BE2C (cell line): ENCODE results near the gene CCM2.

ENCODE experiments used
- DNase-seq: peaks from one replicate; pipeline ENCODE4 v3.0.0-alpha.2; 2020
- H3K27me3 ChIP-seq: fragments of 250-450 bp; sonication (Bioruptor Pico); 2 replicates; pipeline ENCODE4 v1.5.1; 2020; ENCODE audit warnings: mild to moderate bottlenecking
- H3K36me3 ChIP-seq: fragments of 250-450 bp; sonication (Bioruptor Pico); 2 replicates; pipeline ENCODE4 v1.5.1; 2020; ENCODE audit warnings: mild to moderate bottlenecking
- H3K4me1 ChIP-seq: fragments of 250-450 bp; sonication (Bioruptor Pico); 2 replicates; pipeline ENCODE4 v1.5.1; 2020
- H3K4me3 ChIP-seq: 2 replicates; pipeline ENCODE4 v1.5.1; 2011; ENCODE audit warnings: low read depth, low read length
- H3K9me3 ChIP-seq: fragments of 250-450 bp; sonication (Bioruptor Pico); 2 replicates; pipeline ENCODE4 v1.5.1; 2020
- CTCF ChIP-seq: IDR thresholded peaks from 2 replicates; pipeline ENCODE4 v1.5.1; 2012; ENCODE audit warnings: mild to moderate bottlenecking, low read depth, low read length

Gene CCM2

GRCh38 chr7:45075871-45076796, 76.1 kb downstream of the CCM2 start:
- H3K36me3 ChIP-seq = peaks cover 8% of the 10 kb centered on the region
- H3K4me3 ChIP-seq = no peak overlapping the region
- no peaks in the 10 kb centered on the region for H3K9me3 ChIP-seq
- TF ChIP-seq CTCF = no peak
- no peaks in the 10 kb centered on the region for H3K27me3 ChIP-seq
- H3K4me1 ChIP-seq = peaks cover 28% of the 10 kb centered on the region
- DNase-seq = no peak

GRCh38 chr7:45076946-45077345, 76.9 kb downstream of the CCM2 start:
- TF ChIP-seq CTCF = no peak
- Histone ChIP-seq H3K27me3 (no peaks in the 10 kb centered on the region), H3K4me3 (no peak overlapping the region), H3K36me3 (peaks cover 8% of the 10 kb centered on the region), H3K4me1 (peaks cover 24% of the 10 kb centered on the region), H3K9me3 (no peaks in the 10 kb centered on the region)
- no peak for DNase-seq

- Histone ChIP-seq H3K4me1 (peaks cover 17% of the 10 kb centered on the region), H3K9me3 (no peaks in the 10 kb centered on the region), H3K36me3 (peaks cover 8% of the 10 kb centered on the region), H3K27me3 (no peaks in the 10 kb centered on the region), H3K4me3 (no peak overlapping the region)
- DNase-seq = no peak
- no peak for TF ChIP-seq CTCF
Observed at GRCh38 chr7:45077579-45077978, 77.6 kb downstream of the CCM2 start.

GRCh38 chr7:45078125-45078681, 78.2 kb downstream of the CCM2 start:
- H3K4me3 ChIP-seq = no peak overlapping the region
- DNase-seq = no peak
- peaks cover 11% of the 10 kb centered on the region for H3K4me1 ChIP-seq
- H3K27me3 ChIP-seq = no peaks in the 10 kb centered on the region
- no peaks in the 10 kb centered on the region for H3K9me3 ChIP-seq
- no peak for TF ChIP-seq CTCF
- H3K36me3 ChIP-seq = peaks cover 8% of the 10 kb centered on the region

- TF ChIP-seq CTCF = no peak
- DNase-seq = no peak
- H3K27me3 ChIP-seq = no peaks in the 10 kb centered on the region
- H3K9me3 ChIP-seq = no peaks in the 10 kb centered on the region
- peaks cover 8% of the 10 kb centered on the region for H3K36me3 ChIP-seq
- H3K4me3 ChIP-seq = no peak overlapping the region
- no peaks in the 10 kb centered on the region for H3K4me1 ChIP-seq
Observed at GRCh38 chr7:45080265-45080957, 80.4 kb downstream of the CCM2 start.
